Activated CD4-positive, alpha-beta T cell treated with anti-CD3 and anti-CD28 coated beads for 36 hours (primary cell): Measurements from ENCODE around the gene PRAMEF1. TPM values are rescaled to one million over a fixed set of nuclear protein-coding genes. Genes with fewer than 3 reads are reported as not detected.

Source experiments
- ATAC-seq: fragments of 200-7000 bp; cut with Tn5 transposase; one replicate; pipeline ENCODE4 v1.10.0; 2021; ENCODE audit warnings: mild to moderate bottlenecking, moderate library complexity
- CTCF ChIA-PET: fragments of 350-600 bp; sonication (Branson Sonifier 250); formaldehyde crosslinking; loops from one replicate; lab custom pipeline; 2021; ENCODE audit warnings: antibody characterized with exemption; lab: Charles Lee
- POLR2A ChIA-PET: fragments of 350-600 bp; sonication (Branson Sonifier 250); formaldehyde crosslinking; loops from one replicate; lab custom pipeline; 2021; ENCODE audit warnings: antibody characterized with exemption, inconsistent platforms; lab: Charles Lee
- DNase-seq: peaks from one replicate; pipeline ENCODE4 v3.0.0-alpha.2; 2020
- H3K27ac Mint-ChIP-seq: one replicate; pipeline ENCODE4 v1.8.0; 2021; ENCODE audit warnings: mixed read lengths
- H3K27me3 Mint-ChIP-seq: one replicate; pipeline ENCODE4 v1.8.0; 2021; ENCODE audit warnings: mixed read lengths
- H3K36me3 Mint-ChIP-seq: one replicate; pipeline ENCODE4 v1.8.0; 2021; ENCODE audit warnings: low read depth, mixed read lengths
- H3K4me1 Mint-ChIP-seq: one replicate; pipeline ENCODE4 v1.8.0; 2021; ENCODE audit warnings: mixed read lengths
- H3K4me3 Mint-ChIP-seq: one replicate; pipeline ENCODE4 v1.8.0; 2021; ENCODE audit warnings: mild to moderate bottlenecking, moderate library complexity, mixed read lengths
- H3K9me3 Mint-ChIP-seq: one replicate; pipeline ENCODE4 v1.8.0; 2021; ENCODE audit warnings: low read depth, mixed read lengths
- intact Hi-C, 2 experiments: fragments of 100-400 bp; cut with DNase I in 1 of 2; cut with micrococcal nuclease in 1 of 2; formaldehyde crosslinking; loops; one replicate each; pipeline versions ENCODE4 v1.14.2 to v1.15.1; 2022 to 2024; cut with DNase I, micrococcal nuclease
- total RNA-seq, 2 experiments: library from RNA; stranded (reverse); gene quantifications; one replicate each; pipeline ENCODE4 v1.2.3, GENCODE V29; 2021

PRAMEF1 gene
- total RNA-seq, 2 experiments from 2014 or later: not detected

DNA sequence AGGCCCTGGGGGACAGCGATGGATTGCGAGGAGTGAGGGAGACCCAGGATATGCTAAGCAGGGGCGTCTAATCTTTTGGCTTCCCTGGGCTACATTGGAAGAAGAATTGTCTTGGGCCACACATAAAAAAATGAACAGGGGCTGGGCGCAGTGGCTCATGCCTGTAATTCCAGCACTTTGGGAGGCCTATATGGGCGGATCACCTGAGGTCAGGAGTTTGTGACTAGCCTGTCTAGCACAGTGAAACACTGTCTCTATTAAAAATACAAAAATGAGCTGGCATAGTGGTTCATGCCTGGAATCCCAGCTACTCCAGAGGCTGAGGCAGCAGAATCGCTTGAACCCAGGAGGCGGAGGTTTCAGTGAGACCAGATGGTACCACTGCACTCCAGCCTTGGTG lies 28.4 kb upstream of the PRAMEF1 start:
- no peak overlapping the region for H3K4me3 Mint-ChIP-seq
- no peaks in the 10 kb centered on the region for H3K36me3 Mint-ChIP-seq
- no peak for ATAC-seq
- peaks cover 13% of the 10 kb centered on the region for H3K27me3 Mint-ChIP-seq
- H3K27ac Mint-ChIP-seq: no peak overlapping the region
- ChIA-PET CTCF (no interaction called here), POLR2A (no interaction called here)
- intact Hi-C loops: no loop called here
- no peak for DNase-seq
- no peaks in the 10 kb centered on the region for H3K9me3 Mint-ChIP-seq
- no peaks in the 10 kb centered on the region for H3K4me1 Mint-ChIP-seq

DNA sequence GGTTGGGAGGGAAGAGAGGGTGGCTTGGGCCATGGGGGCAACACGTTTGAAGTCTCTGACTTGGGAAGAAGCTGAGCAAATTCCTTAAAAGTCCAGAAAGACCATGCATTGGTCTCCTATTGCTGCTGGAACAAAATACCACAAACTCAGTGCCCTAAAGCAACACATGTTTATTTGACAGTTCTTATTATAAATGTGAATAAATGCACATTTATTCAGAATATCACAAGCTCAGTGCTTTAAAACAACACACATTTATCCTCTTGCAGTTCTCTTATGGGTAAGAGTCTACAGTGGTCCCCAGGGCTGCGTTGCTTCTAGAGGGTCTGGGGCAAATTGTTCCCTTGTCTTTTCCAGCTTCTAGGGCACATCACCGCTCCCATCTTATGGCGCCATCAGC lies 27.7 kb upstream of the PRAMEF1 start:
- Mint-ChIP-seq H3K4me3 (no peak overlapping the region), H3K4me1 (no peaks in the 10 kb centered on the region), H3K27ac (no peak overlapping the region), H3K27me3 (peaks cover 12% of the 10 kb centered on the region), H3K36me3 (no peaks in the 10 kb centered on the region), H3K9me3 (no peaks in the 10 kb centered on the region)
- POLR2A ChIA-PET: no interaction called here
- CTCF ChIA-PET: no interaction called here
- intact Hi-C loops: no loop called here
- ATAC-seq (no peak), DNase-seq (no peak)

- CTCF ChIA-PET: no interaction called here
- Mint-ChIP-seq H3K4me3 (no peak overlapping the region), H3K27me3 (peaks cover 12% of the 10 kb centered on the region), H3K36me3 (no peaks in the 10 kb centered on the region), H3K27ac (no peak overlapping the region), H3K9me3 (no peaks in the 10 kb centered on the region), H3K4me1 (no peaks in the 10 kb centered on the region)
- intact Hi-C loops: no loop called here
- ATAC-seq: no peak
- POLR2A ChIA-PET: no interaction called here
- no peak for DNase-seq
These were observed 27.2 kb upstream of the PRAMEF1 start for GRCh38 chr1:12764016-12764415.

GRCh38 chr1:12769031-12769430 lies 22.2 kb upstream of the PRAMEF1 start:
- Mint-ChIP-seq H3K27me3 (peaks cover 21% of the 10 kb centered on the region), H3K4me3 (no peak overlapping the region), H3K4me1 (no peaks in the 10 kb centered on the region), H3K27ac (no peak overlapping the region), H3K9me3 (no peaks in the 10 kb centered on the region), H3K36me3 (no peaks in the 10 kb centered on the region)
- CTCF ChIA-PET: no interaction called here
- DNase-seq: no peak
- ATAC-seq: no peak
- intact Hi-C loops: no loop called here
- POLR2A ChIA-PET: no interaction called here

DNA sequence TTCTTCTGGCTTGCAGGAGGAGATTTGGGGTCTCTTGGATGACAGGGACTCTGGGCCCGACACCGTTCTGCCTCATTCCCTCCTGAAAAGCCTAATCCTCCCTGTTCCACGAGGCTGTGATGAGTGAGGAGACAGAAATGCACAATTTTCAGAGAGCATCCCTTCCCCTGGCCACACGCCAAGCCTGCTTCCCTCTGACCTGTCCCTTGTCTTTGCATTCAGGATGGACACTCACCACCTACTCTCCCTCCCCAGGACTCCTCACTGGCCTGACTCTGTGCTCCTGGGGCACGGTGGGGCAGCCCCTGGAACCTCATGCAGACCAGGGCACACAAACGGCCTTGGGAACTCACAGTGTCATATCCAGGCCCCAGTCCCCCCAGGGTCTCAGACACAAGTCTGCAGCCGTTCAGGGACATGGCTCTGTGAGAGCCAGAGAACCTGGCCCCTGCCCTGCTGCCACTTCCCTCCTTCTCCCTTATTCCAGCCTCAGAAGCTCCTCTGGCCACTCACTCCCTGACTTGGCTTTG lies 21.2 kb upstream of the PRAMEF1 start:
- H3K9me3 Mint-ChIP-seq: no peaks in the 10 kb centered on the region
- CTCF ChIA-PET: interaction anchor here (0.6 kb wide), 1 partner anchor 47 kb away, joined by 3 read pairs; no protein-coding TSS in a partner anchor
- no peak overlapping the region for H3K4me3 Mint-ChIP-seq
- H3K27me3 Mint-ChIP-seq: peaks cover 21% of the 10 kb centered on the region
- intact Hi-C loops: no loop called here
- no peak overlapping the region for H3K27ac Mint-ChIP-seq
- no peaks in the 10 kb centered on the region for H3K36me3 Mint-ChIP-seq
- no peak for DNase-seq
- no peak for ATAC-seq
- POLR2A ChIA-PET: no interaction called here
- no peaks in the 10 kb centered on the region for H3K4me1 Mint-ChIP-seq

DNA sequence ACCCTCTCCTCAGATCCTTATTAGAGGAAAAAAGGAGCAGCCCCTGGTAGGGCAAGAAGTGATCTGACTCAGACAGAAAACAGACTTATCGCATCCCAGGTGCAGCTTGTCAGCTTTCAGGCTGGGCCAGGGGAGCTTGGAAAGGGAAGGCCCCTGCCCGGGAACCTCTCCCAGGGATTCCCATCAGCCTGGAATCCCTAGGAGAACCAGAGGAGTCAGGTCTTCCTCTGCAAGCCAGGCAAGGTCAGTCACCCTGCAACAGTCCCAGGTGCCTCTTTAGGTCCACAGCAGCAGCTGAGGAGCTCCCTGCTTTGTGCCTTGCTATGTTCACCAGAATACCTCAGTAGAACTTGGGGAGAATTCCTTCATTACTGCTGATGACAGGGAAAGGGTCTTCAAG lies 20.6 kb upstream of the PRAMEF1 start:
- ChIA-PET POLR2A (no interaction called here), CTCF (interaction anchor here (0.6 to 0.9 kb wide), 2 partner anchors 47 to 111 kb away, joined by 3 read pairs; no protein-coding TSS in a partner anchor)
- ATAC-seq (no peak), DNase-seq (no peak)
- Mint-ChIP-seq H3K9me3 (no peaks in the 10 kb centered on the region), H3K36me3 (no peaks in the 10 kb centered on the region), H3K27me3 (peaks cover 21% of the 10 kb centered on the region), H3K4me1 (no peaks in the 10 kb centered on the region), H3K27ac (no peak overlapping the region), H3K4me3 (no peak overlapping the region)
- intact Hi-C loops: no loop called here

DNA sequence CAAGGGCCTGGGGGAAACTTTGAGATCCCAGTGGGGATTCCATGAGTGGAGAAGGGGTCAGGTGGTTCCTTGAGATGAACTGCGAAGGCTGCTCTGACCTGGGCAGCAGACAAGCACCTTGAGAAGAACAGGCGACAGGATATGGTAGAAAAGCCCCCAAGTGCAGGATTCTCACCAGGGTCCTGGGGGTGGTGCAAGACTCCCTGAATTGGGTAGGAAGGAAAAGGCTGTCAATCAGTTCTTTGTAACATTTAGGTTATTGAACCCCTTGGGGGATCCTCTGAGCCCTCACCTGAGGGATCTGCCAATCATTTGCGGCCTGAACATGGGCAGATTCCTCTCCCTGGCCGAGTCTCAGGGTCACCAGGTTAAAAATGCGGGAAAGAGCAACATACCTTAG lies 20.0 kb upstream of the PRAMEF1 start:
- Mint-ChIP-seq H3K4me1 (no peaks in the 10 kb centered on the region), H3K27me3 (peaks cover 21% of the 10 kb centered on the region), H3K36me3 (no peaks in the 10 kb centered on the region), H3K9me3 (no peaks in the 10 kb centered on the region), H3K4me3 (no peak overlapping the region), H3K27ac (no peak overlapping the region)
- ChIA-PET CTCF (interaction anchor here (0.9 kb wide), 1 partner anchor 112 kb away, joined by 3 read pairs; no protein-coding TSS in a partner anchor), POLR2A (no interaction called here)
- ATAC-seq (no peak), DNase-seq (no peak)
- intact Hi-C loops: no loop called here

DNA sequence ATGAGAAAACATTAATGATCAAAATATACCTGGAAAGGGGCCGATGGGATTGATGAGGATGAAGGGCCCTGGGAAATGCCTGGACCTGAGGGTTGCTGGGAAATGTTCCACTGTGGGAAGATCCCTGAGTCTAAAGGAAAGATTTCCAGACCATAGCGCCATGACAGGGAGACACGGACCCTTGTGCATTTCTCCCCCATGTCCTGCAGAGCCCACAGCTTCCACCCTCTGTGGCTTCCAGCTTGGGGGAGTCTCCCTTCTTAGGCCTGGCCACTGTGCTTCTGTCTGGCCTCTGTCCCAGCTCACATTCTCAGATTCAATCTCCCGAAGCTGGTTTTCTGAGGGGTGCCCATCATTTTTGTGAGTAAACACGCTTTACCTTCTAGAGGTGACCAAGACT lies 18.7 kb upstream of the PRAMEF1 start:
- ChIA-PET POLR2A (no interaction called here), CTCF (no interaction called here)
- H3K9me3 Mint-ChIP-seq: no peaks in the 10 kb centered on the region

DNA sequence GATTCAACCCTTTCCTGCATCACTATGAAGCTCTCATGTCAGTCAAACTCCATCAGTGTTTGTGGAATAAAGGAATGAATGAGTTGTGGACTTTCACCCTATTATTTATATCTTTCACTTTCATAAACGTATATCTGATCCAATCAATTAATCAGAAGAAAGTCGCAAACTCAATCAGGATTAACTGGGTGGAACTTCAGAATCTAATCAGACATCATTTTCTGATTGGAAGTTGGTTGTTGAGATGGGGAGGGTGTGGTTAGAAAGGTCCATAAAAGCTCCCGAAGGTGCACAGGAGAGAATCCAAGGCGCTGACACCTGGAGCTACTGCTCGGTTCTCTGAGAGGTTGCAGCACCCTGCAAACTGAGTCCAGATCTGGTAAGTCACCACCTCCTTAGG lies 17.8 kb upstream of the PRAMEF1 start, which contains the start of gene PRAMEF12:
Gene PRAMEF12 (plus strand): TSS at position 301 of the 400 bp plus-strand sequence. CDS start 1,130 bp downstream, outside the sequence.
- no peaks in the 10 kb centered on the region for H3K36me3 Mint-ChIP-seq
- DNase-seq: no peak
- CTCF ChIA-PET: interaction anchor here (0.6 kb wide), 1 partner anchor 305 kb away, joined by 3 read pairs; no protein-coding TSS in a partner anchor
- no peak within 1 kb of the TSS for H3K27ac Mint-ChIP-seq
- H3K27me3 Mint-ChIP-seq: peaks cover 17% of the 10 kb centered on the region
- no peak within 1 kb of the TSS for H3K4me3 Mint-ChIP-seq
- intact Hi-C loops: no loop called here
- no peak for ATAC-seq
- no peaks in the 10 kb centered on the region for H3K9me3 Mint-ChIP-seq
- H3K4me1 Mint-ChIP-seq: no peaks in the 10 kb centered on the region
- POLR2A ChIA-PET: no interaction called here

More for the DNA sequence above, 18.7 kb upstream of the PRAMEF1 start:
- Mint-ChIP-seq H3K4me1 (no peaks in the 10 kb centered on the region), H3K27ac (no peak overlapping the region), H3K36me3 (no peaks in the 10 kb centered on the region), H3K27me3 (peaks cover 20% of the 10 kb centered on the region), H3K4me3 (no peak overlapping the region)
- intact Hi-C loops: no loop called here
- DNase-seq: no peak
- ATAC-seq: no peak

DNA sequence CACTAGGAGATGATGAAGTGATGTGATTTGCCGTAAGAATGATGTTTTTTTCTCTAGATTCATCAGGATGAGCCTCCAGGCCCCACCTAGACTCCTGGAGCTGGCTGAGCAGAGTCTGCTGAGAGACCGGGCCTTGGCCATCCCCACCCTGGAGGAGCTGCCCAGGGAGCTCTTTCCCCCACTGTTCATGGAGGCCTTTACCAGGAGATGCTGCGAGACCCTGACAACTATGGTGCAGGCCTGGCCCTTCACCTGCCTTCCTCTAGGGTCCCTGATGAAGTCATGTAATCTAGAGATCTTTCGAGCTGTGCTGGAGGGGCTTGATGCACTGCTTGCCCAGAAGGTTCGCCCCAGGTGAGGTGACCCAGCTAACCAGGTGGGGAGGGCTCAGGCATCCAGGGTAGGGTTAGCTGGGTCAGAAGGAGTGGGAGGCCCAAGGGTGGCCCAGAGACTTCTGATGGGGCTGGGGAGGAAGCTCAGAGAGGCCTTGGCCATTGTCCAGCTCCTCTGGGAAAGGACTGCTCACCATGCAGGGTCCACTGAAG lies 16.3 kb upstream of the PRAMEF1 start:
- Mint-ChIP-seq H3K27ac (no peak overlapping the region), H3K27me3 (peaks cover 19% of the 10 kb centered on the region), H3K36me3 (no peaks in the 10 kb centered on the region)

DNA sequence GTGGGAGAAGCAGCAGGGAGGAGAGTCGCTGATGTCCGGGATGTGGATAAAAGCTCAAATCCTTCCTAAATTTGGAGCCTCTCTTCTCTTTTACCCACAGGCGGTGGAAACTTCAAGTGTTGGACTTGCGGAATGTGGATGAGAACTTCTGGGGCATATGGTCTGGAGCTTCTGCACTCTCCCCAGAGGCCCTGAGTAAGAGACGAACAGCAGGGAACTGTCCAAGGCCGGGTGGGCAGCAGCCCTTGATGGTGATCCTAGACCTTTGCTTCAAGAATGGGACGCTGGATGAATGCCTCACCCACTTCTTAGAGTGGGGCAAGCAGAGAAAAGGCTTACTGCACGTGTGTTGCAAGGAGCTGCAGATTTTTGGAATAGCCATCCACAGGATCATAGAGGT lies 15.8 kb upstream of the PRAMEF1 start:
- DNase-seq: no peak
- H3K4me1 Mint-ChIP-seq: no peaks in the 10 kb centered on the region
- no peak overlapping the region for H3K27ac Mint-ChIP-seq
- POLR2A ChIA-PET: no interaction called here
- no peaks in the 10 kb centered on the region for H3K9me3 Mint-ChIP-seq
- intact Hi-C loops: no loop called here
- CTCF ChIA-PET: no interaction called here
- no peaks in the 10 kb centered on the region for H3K36me3 Mint-ChIP-seq
- ATAC-seq: no peak
- H3K27me3 Mint-ChIP-seq: peaks cover 14% of the 10 kb centered on the region
- no peak overlapping the region for H3K4me3 Mint-ChIP-seq

More for the DNA sequence above, 16.3 kb upstream of the PRAMEF1 start:
- ChIA-PET POLR2A (no interaction called here), CTCF (no interaction called here)
- DNase-seq (no peak), ATAC-seq (no peak)
- H3K4me1 Mint-ChIP-seq: no peaks in the 10 kb centered on the region
- no peak overlapping the region for H3K4me3 Mint-ChIP-seq
- H3K9me3 Mint-ChIP-seq: no peaks in the 10 kb centered on the region
- intact Hi-C loops: no loop called here

DNA sequence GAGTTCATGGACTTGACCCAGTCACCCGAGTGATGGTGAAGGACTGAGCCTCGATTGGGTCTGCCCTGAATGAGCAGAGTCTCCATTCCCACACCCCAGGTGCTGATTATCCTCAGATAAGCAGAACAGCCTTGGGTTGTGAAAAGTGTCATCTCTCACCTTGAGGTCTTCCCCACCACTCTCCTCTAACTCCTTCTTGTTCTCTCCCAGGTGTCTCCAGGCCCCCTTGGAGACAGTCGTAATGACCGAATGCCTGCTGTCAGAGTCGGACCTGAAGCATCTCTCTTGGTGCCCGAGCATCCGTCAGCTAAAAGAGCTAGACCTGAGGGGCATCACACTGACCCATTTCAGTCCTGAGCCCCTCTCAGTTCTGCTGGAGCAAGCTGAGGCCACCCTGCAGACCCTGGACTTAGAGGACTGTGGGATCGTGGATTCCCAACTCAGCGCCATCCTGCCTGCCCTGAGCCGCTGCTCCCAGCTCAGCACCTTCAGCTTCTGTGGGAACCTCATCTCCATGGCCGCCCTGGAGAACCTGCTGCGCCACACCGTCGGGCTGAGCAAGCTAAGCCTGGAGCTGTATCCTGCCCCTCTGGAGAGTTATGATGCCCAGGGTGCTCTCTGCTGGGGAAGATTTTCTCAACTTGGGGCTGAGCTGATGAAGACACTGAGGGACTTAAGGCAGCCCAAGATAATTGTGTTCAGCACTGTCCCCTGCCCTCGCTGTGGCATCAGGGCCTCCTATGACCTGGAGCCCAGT lies 14.2 kb upstream of the PRAMEF1 start:
- ATAC-seq (no peak), DNase-seq (no peak)
- H3K27ac Mint-ChIP-seq: no peak overlapping the region
- POLR2A ChIA-PET: no interaction called here
- no peak overlapping the region for H3K4me3 Mint-ChIP-seq
- CTCF ChIA-PET: interaction anchor here (0.6 kb wide), 1 partner anchor 450 kb away, joined by 3 read pairs; no protein-coding TSS in a partner anchor
- no peaks in the 10 kb centered on the region for H3K9me3 Mint-ChIP-seq
- intact Hi-C loops: no loop called here
- H3K27me3 Mint-ChIP-seq: peaks cover 14% of the 10 kb centered on the region
- H3K36me3 Mint-ChIP-seq: no peaks in the 10 kb centered on the region
- H3K4me1 Mint-ChIP-seq: no peaks in the 10 kb centered on the region
